Activated naive CD8-positive, alpha-beta T cell (primary cell): ENCODE results near the gene EFCAB3.
"Not testable (repeated sequence)": the region's sequence is repeated elsewhere in the genome, so short reads cannot be mapped to it uniquely, and the experiment has no call there.

Experiments used
- H3K27ac Mint-ChIP-seq: one replicate; pipeline ENCODE4 v1.8.0; 2021; ENCODE audit warnings: mixed read lengths
- H3K27me3 Mint-ChIP-seq: one replicate; pipeline ENCODE4 v1.8.0; 2021; ENCODE audit warnings: mixed read lengths
- H3K36me3 Mint-ChIP-seq: one replicate; pipeline ENCODE4 v1.8.0; 2021; ENCODE audit warnings: mixed read lengths
- H3K4me1 Mint-ChIP-seq: one replicate; pipeline ENCODE4 v1.8.0; 2021; ENCODE audit warnings: low read depth, mixed read lengths
- H3K4me3 Mint-ChIP-seq: one replicate; pipeline ENCODE4 v1.8.0; 2021; ENCODE audit warnings: mild to moderate bottlenecking, mixed read lengths
- H3K9me3 Mint-ChIP-seq: one replicate; pipeline ENCODE4 v1.8.0; 2021; ENCODE audit warnings: low read depth, mixed read lengths

Gene EFCAB3

GRCh38 chr17:62380253-62380652 is at the start of gene EFCAB3:
EFCAB3 (plus strand) TSS chr17:62380553; CDS start chr17:62382980, 2,427 bp downstream.
- H3K9me3 Mint-ChIP-seq = no peaks in the 10 kb centered on the region
- no peaks in the 10 kb centered on the region for H3K36me3 Mint-ChIP-seq
- no peak within 1 kb of the TSS for H3K4me3 Mint-ChIP-seq
- H3K4me1 Mint-ChIP-seq = no peaks in the 10 kb centered on the region
- peaks cover 10% of the 10 kb centered on the region for H3K27me3 Mint-ChIP-seq
- no peak within 1 kb of the TSS for H3K27ac Mint-ChIP-seq

- Mint-ChIP-seq H3K4me3 (no peak overlapping the region), H3K9me3 (peaks cover 4% of the 10 kb centered on the region), H3K36me3 (peaks cover 8% of the 10 kb centered on the region), H3K27me3 (peaks cover 2% of the 10 kb centered on the region), H3K27ac (no peak overlapping the region), H3K4me1 (no peaks in the 10 kb centered on the region)
Observed at GRCh38 chr17:62336527-62336926, 43.8 kb upstream of the EFCAB3 start.

- no peak overlapping the region for H3K27ac Mint-ChIP-seq
- no peaks in the 10 kb centered on the region for H3K36me3 Mint-ChIP-seq
- peaks cover 20% of the 10 kb centered on the region for H3K27me3 Mint-ChIP-seq
- no peaks in the 10 kb centered on the region for H3K9me3 Mint-ChIP-seq
- no peak overlapping the region for H3K4me3 Mint-ChIP-seq
- no peaks in the 10 kb centered on the region for H3K4me1 Mint-ChIP-seq
Observed at GRCh38 chr17:62343764-62344270, 36.5 kb upstream of the EFCAB3 start.

- Mint-ChIP-seq H3K36me3 (no peaks in the 10 kb centered on the region), H3K4me3 (no peak overlapping the region), H3K4me1 (no peaks in the 10 kb centered on the region), H3K9me3 (no peaks in the 10 kb centered on the region), H3K27me3 (peaks cover 28% of the 10 kb centered on the region), H3K27ac (no peak overlapping the region)
Observed at GRCh38 chr17:62351176-62351575, 29.2 kb upstream of the EFCAB3 start.

- no peak overlapping the region for H3K4me3 Mint-ChIP-seq
Observed at GRCh38 chr17:62366191-62366590, 14.2 kb upstream of the EFCAB3 start.

GRCh38 chr17:62381561-62381960 is 1.2 kb downstream of the EFCAB3 start:
- no peaks in the 10 kb centered on the region for H3K9me3 Mint-ChIP-seq
- peaks cover 9% of the 10 kb centered on the region for H3K27me3 Mint-ChIP-seq
- H3K27ac Mint-ChIP-seq = no peak overlapping the region
- no peaks in the 10 kb centered on the region for H3K36me3 Mint-ChIP-seq
- H3K4me3 Mint-ChIP-seq = no peak overlapping the region
- H3K4me1 Mint-ChIP-seq = no peaks in the 10 kb centered on the region

More at GRCh38 chr17:62366191-62366590, 14.2 kb upstream of the EFCAB3 start:
- Mint-ChIP-seq H3K27ac (no peak overlapping the region), H3K27me3 (peaks cover 5% of the 10 kb centered on the region), H3K9me3 (no peaks in the 10 kb centered on the region), H3K36me3 (no peaks in the 10 kb centered on the region), H3K4me1 (no peaks in the 10 kb centered on the region)

GRCh38 chr17:62388856-62389255 is 8.5 kb downstream of the EFCAB3 start:
- no peak overlapping the region for H3K4me3 Mint-ChIP-seq

GRCh38 chr17:62392908-62393307 is 12.6 kb downstream of the EFCAB3 start:
- Mint-ChIP-seq H3K27me3 (peaks cover 10% of the 10 kb centered on the region), H3K9me3 (no peaks in the 10 kb centered on the region), H3K4me1 (no peaks in the 10 kb centered on the region)

More at GRCh38 chr17:62388856-62389255, 8.5 kb downstream of the EFCAB3 start:
- Mint-ChIP-seq H3K27me3 (peaks cover 13% of the 10 kb centered on the region), H3K9me3 (no peaks in the 10 kb centered on the region), H3K27ac (no peak overlapping the region), H3K4me1 (no peaks in the 10 kb centered on the region), H3K36me3 (no peaks in the 10 kb centered on the region)

GRCh38 chr17:62398891-62399290 is 18.5 kb downstream of the EFCAB3 start:
- peaks cover 12% of the 10 kb centered on the region for H3K27me3 Mint-ChIP-seq
- H3K9me3 Mint-ChIP-seq = no peaks in the 10 kb centered on the region

More at GRCh38 chr17:62392908-62393307, 12.6 kb downstream of the EFCAB3 start:
- H3K27ac Mint-ChIP-seq = no peak overlapping the region
- no peak overlapping the region for H3K4me3 Mint-ChIP-seq
- no peaks in the 10 kb centered on the region for H3K36me3 Mint-ChIP-seq

GRCh38 chr17:62405451-62405850 is 25.1 kb downstream of the EFCAB3 start:
- H3K36me3 Mint-ChIP-seq = no peaks in the 10 kb centered on the region
- no peaks in the 10 kb centered on the region for H3K9me3 Mint-ChIP-seq
- H3K4me1 Mint-ChIP-seq = no peaks in the 10 kb centered on the region
- H3K27ac Mint-ChIP-seq = no peak overlapping the region
- H3K27me3 Mint-ChIP-seq = peaks cover 7% of the 10 kb centered on the region
- no peak overlapping the region for H3K4me3 Mint-ChIP-seq

More at GRCh38 chr17:62398891-62399290, 18.5 kb downstream of the EFCAB3 start:
- no peak overlapping the region for H3K4me3 Mint-ChIP-seq
- no peaks in the 10 kb centered on the region for H3K36me3 Mint-ChIP-seq
- no peak overlapping the region for H3K27ac Mint-ChIP-seq
- no peaks in the 10 kb centered on the region for H3K4me1 Mint-ChIP-seq

- not testable (repeated sequence) for H3K4me1 Mint-ChIP-seq, H3K36me3 Mint-ChIP-seq, H3K9me3 Mint-ChIP-seq, H3K4me3 Mint-ChIP-seq, H3K27me3 Mint-ChIP-seq, H3K27ac Mint-ChIP-seq
Observed at GRCh38 chr17:62413090-62413489, 32.7 kb downstream of the EFCAB3 start.

GRCh38 chr17:62423647-62424461 is 43.5 kb downstream of the EFCAB3 start, which contains the start of gene METTL2A:
METTL2A (plus strand) TSS chr17:62423897; CDS start chr17:62423903, 6 bp downstream.
- H3K9me3 Mint-ChIP-seq, H3K36me3 Mint-ChIP-seq, H3K27me3 Mint-ChIP-seq: not testable (repeated sequence)
- H3K4me3 Mint-ChIP-seq = peak within 1 kb of the TSS; percentile 96
- H3K27ac Mint-ChIP-seq = peak within 1 kb of the TSS; percentile 95
- H3K4me1 Mint-ChIP-seq = peaks cover 30% of the 10 kb centered on the region

- not testable (repeated sequence) for H3K27ac Mint-ChIP-seq, H3K36me3 Mint-ChIP-seq, H3K4me3 Mint-ChIP-seq, H3K9me3 Mint-ChIP-seq, H3K27me3 Mint-ChIP-seq
- H3K4me1 Mint-ChIP-seq = peaks cover 30% of the 10 kb centered on the region
Observed at GRCh38 chr17:62426214-62426613, 45.9 kb downstream of the EFCAB3 start.

- not testable (repeated sequence) for H3K27ac Mint-ChIP-seq, H3K4me1 Mint-ChIP-seq, H3K36me3 Mint-ChIP-seq, H3K27me3 Mint-ChIP-seq, H3K4me3 Mint-ChIP-seq, H3K9me3 Mint-ChIP-seq
Observed at GRCh38 chr17:62435251-62435650, 54.9 kb downstream of the EFCAB3 start.

GRCh38 chr17:62441181-62441580 is 60.8 kb downstream of the EFCAB3 start:
- H3K27ac Mint-ChIP-seq, H3K27me3 Mint-ChIP-seq, H3K36me3 Mint-ChIP-seq, H3K9me3 Mint-ChIP-seq, H3K4me3 Mint-ChIP-seq, H3K4me1 Mint-ChIP-seq: not testable (repeated sequence)

GRCh38 chr17:62444063-62444462 is 63.7 kb downstream of the EFCAB3 start:
- Mint-ChIP-seq H3K4me1 (no peaks in the 10 kb centered on the region), H3K9me3 (no peaks in the 10 kb centered on the region), H3K27ac (no peak overlapping the region), H3K36me3 (peaks cover 10% of the 10 kb centered on the region), H3K4me3 (no peak overlapping the region), H3K27me3 (no peaks in the 10 kb centered on the region)
